GM18907 (cell line): ENCODE data around the gene APOM.
A peak's percentile ranks its signal among the peaks of the same experiment; 100 is the strongest.

Source experiments
- ATAC-seq: cut with Tn5 transposase; IDR thresholded peaks from one replicate; pipeline ENCODE4 v1.9.1; 2021; ENCODE audit warnings: mild to moderate bottlenecking, moderate library complexity; ENCODE audit not compliant: unreplicated experiment

The APOM gene

DNA sequence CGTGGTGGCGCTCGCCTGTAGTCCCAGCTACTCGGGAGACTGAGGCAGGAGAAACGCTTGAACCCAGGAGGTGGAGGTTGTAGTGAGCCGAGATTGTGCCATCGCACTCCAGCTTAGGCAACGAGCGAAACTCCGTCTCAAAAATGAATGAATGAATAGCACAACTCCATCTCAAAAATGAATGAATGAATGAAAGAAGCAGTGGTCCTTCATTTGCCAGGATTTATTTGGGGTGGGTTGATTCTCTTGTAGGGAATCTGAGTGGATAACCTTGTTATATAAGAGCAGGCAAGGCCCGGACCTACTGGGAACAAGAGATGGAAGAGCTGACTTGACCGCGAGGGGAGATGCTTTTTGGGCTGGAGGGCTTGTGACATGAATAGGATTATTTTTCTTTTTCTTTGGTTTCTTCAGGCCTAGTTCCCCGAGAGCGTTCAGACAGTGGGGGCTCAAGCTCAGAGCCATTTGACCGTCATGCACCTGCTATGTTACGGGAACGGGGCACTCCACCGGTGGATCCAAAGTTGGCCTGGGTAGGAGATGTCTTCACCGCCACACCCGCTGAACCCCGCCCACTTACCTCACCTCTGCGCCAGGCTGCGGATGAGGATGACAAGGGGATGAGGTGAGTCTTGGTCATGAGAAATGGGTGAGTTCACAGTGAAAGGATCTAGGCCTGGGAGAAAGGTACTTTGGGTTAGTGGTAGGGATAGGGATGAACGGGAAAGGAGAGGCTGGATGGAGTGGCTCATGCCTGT, 25.3 kb upstream of the APOM start:
- ATAC-seq, result no peak

DNA sequence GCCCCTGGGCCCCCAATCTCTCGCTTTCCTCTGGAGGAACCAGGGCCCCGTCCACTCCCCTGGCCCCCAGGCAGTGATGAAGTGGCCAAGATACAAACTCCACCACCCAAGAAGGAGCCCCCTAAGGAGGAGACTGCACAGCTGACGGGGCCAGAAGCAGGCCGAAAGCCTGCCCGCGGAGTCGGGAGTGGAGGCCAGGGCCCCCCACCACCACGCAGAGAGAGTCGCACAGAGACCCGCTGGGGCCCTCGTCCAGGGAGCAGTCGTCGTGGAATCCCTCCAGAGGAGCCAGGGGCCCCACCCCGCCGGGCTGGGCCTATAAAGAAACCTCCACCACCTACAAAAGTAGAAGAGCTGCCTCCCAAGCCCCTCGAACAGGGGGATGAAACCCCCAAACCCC, 24.5 kb upstream of the APOM start:
- no peak for ATAC-seq

DNA sequence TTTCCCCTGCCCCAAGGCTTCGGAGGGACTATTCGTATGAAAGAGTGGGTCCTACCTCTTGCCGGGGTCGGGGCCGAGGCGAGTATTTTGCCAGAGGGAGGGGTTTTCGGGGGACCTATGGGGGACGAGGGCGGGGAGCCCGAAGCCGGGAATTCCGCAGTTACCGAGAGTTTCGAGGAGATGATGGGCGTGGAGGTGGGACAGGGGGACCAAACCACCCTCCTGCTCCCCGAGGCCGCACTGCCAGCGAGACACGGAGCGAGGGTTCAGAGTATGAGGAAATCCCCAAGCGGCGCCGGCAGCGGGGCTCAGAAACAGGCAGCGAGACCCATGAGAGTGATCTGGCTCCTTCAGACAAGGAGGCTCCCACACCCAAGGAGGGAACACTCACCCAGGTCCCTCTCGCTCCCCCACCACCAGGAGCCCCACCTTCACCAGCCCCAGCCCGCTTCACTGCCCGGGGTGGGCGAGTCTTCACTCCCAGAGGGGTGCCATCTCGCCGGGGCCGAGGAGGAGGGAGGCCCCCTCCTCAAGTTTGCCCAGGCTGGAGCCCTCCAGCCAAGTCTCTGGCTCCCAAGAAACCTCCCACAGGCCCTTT, 23.9 kb upstream of the APOM start:
- ATAC-seq, result no peak

DNA sequence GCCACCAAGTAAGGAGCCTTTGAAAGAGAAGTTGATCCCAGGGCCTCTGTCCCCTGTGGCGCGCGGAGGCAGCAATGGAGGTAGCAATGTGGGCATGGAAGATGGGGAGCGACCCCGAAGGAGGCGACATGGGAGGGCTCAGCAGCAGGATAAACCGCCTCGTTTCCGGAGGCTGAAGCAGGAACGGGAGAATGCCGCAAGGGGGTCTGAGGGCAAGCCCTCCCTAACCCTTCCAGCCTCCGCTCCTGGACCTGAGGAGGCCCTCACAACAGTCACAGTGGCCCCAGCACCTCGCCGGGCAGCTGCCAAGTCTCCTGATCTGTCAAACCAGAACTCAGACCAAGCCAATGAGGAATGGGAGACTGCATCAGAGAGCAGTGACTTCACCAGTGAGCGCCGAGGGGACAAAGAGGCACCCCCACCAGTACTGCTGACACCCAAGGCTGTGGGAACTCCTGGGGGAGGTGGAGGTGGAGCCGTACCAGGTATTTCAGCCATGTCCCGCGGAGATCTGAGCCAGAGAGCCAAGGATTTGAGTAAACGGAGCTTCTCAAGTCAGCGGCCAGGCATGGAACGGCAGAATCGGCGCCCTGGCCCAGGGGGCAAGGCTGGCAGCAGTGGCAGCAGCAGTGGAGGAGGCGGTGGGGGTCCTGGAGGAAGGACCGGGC, 23.3 kb upstream of the APOM start:
- ATAC-seq, result no peak

DNA sequence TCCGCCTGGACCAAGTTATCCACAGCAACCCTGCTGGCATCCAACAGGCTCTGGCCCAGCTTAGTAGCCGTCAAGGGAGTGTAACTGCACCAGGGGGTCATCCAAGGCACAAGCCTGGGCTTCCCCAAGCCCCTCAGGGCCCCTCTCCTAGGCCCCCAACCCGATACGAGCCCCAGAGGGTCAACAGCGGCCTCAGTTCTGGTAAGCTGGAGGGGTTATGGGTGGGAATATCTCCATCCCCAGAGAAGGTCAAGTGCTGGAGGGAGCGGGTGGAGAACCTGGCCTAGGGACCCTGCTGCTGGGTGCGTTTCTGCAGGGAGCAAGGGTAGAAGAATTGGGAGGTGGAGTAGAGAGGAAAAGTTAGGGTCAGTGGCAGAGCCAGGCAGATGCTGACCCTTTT, 22.2 kb upstream of the APOM start:
- no peak for ATAC-seq

DNA sequence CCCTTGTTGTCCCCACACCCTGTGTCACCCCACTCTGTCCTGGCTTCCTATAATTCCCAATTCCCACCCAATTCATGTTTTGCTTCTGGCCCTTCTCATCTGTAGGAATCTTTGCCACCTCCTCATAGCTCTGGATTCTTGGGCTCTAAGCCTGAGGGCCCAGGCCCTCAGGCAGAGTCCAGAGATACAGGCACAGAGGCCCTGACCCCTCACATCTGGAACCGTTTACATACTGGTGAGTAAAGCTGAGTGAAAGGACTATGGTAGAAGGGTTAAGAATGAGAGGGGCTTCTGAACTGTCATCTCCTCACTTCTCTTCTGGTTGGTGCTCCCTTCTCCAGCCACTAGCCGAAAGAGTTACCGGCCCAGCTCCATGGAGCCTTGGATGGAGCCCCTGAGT, 21.6 kb upstream of the APOM start:
- no peak for ATAC-seq

DNA sequence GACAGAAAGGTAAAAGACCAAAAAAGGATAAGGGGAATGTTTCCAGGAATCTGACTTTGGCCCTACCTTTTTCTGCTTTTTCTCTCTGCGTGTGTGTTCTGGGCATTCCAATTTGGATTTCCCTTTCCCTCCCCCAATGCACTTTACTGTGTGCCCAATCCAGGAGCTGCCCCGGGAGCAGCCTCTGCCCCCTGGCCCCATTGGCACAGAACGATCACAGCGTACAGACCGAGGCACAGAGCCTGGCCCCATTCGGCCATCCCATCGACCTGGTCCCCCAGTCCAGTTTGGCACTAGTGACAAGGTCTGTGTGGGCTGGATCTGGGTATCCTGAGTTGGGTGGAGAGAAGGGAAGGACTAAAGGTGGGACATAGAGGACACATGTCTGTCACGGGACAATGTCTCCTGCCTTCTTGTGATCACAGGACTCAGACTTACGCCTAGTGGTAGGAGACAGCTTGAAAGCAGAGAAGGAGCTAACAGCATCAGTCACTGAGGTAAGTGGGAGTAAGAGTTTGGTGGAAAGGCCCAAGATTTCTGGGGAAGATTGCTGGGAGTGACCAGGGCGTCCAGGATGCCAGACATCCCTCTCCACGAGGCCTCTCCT, 20.6 kb upstream of the APOM start:
- no peak for ATAC-seq

DNA sequence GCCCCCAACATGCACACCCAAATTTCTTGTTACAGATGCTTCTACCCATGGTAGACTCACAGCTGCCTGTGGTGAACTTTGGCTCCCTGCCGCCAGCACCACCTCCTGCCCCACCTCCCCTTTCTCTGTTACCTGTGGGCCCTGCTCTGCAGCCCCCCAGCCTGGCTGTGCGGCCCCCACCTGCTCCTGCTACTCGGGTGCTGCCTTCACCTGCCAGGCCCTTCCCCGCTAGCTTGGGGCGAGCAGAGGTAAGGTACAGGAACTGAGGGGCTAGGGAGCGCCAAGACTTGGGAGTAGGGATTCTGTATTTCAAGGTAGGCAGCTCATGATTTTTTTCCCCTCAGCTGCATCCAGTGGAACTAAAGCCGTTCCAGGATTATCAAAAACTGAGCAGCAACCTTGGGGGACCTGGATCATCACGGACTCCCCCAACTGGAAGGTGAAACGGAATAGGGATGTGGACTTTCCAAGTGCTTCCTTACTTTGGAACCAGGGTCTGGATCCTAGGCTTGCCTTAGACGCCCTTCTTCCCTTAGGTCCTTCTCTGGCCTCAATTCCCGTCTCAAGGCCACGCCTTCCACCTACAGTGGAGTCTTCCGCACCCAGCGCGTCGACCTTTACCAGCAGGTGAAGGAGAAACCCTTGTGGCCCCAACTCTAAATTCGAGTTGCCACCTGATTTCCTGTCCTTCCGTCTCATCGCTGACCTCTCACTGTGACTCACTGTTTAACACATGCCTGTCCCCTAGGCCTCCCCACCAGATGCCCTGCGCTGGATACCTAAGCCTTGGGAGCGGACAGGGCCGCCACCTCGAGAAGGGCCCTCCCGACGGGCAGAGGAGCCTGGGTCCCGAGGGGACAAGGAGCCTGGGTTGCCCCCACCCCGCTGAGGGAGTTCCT, 18.7 kb upstream of the APOM start:
- no peak for ATAC-seq

DNA sequence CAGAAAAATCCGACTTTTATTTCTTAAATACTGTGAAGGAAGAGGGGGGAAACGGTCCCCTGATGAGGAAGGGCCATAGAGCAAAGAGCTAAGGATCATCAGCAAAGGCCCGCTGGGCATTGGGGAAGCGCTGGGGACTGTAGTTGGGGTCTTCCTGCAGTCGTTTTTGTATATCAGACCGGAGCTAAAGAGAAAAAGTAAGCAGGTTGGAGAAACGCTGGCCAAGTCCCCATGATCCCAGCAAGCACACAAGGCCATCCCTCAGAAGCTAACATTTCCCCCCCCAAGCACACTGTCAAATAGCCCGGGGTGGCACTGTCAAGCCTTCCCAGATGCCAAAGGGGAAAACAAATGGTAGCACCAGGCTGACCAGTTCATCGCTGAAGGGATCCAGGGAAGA, 16.7 kb upstream of the APOM start:
- ATAC-seq, result no peak

DNA sequence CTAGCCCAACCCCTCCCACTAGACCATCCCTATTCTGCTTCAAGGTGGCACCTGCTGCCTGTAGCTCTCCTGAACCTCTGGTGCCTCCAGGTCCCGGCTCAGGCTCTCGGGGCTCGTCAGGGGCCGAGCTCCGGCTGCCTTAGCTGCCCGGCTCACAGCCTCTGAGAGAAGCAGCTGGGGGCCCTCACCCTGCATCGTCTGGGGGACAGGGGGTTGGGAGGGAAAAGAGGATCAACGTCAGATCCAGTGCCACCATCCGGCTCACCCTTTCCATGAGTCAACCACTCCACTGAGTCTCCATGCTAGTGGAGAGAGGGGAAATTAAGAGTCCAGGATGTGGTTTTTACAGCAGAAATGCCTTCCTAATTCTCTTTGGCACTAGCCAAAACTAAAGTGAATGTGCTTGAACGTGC, 16.2 kb upstream of the APOM start:
- no peak for ATAC-seq

DNA sequence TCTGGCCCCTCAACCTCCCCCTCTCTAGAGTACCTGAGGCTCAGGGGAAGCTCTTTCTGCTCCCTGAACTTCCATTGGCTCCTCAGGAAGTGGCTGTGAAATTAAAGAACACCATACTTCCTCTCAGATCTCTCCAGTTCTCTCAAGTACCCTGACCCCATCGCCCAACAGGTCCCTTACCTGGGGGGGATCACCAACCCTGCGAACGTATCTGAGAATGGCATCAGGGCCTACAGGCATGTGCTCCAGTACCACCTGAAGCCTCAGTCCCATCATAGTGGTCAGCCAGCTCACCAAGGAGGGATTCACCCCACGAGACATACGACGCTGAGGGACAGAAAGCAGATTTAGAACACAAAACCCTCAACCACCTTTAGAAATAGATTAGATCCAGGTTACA, 15.1 kb upstream of the APOM start:
- ATAC-seq, result no peak

DNA sequence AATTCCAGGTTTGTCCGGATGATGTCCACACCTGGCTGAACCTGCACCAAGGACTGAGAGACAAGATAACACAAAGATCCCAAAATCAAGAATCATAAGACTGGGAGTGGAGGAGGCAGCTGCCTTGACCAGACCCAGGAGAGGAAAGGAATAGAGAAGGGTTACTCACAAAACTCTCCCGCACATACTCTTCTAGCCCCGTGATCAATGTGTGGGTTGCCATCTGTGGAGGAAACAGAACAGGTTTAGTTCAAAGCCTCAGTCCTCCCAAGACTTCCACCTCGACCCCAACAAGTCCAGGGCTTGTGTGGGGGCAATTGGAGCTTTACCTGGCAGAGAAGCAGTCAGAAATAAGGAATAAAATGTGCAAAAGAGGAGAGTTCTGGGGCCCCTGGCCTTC, 14.3 kb upstream of the APOM start:
- ATAC-seq, result no peak

DNA sequence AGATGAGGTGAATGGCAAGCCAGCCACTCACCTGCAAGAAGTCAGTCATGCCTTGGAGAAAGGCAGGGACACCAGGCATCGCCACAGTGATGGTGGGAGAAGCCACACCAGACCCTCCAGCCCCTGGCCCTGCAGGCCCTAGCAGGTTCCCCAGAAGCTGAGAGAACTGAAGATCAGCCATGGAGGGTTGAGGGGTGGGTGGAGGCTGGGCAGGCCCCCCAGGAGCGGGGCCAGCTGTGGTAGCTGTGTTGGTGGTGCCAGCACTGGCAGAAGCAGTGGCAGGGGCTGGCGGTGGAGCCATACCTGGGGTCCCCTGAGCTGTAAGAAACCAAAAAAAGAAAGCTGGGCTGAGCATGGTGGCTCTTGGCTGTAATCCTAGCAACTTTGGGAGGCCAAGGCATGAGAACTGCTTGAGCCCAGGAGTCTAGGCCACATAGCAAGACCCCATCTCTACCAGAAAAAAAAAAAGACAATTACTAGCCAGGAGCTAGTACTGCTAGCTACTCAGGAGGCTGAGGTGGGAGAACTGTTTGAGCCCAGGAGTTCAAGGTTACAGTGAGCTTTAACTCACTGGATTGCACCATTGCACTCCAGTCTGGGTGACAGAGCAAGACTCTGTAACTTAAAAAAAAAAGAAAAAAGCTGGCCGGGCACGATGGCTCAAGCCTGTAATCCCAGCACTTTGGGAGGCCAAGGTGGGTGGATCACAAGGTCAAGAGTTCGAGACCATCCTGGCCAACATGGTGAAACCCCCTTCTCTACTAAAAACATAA, 12.7 kb upstream of the APOM start:
- ATAC-seq, result no peak

DNA sequence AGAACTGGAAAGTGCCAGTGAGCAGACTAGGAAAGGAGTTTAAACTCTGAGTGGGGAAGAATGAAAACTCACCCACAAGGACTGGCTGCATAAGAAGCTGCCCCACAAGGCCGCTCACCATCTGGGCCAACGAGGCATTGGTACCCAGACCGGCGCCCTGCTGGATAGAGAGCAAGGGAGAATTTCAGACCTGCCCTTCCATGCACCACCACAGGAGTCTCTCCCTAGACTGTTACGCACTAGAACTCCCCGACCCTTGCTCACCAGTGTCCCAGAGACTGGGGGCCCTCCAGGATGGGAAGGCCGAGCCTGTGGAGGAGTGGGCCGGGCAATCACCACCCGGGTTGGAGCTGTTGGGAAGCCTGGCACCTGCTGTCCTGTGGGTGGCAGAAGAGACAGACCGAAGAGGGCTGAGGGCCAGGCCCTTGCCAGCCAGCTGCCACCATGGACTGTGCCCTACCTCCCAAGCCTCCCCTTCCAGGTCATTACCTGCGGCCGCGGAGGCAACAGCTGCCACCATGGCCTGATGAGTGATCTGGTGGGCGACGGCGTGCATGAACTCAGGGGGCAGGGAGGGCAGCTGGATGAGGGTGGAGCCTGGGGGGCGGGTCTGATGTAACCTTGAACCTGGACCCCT, 11.8 kb upstream of the APOM start:
- no peak for ATAC-seq

DNA sequence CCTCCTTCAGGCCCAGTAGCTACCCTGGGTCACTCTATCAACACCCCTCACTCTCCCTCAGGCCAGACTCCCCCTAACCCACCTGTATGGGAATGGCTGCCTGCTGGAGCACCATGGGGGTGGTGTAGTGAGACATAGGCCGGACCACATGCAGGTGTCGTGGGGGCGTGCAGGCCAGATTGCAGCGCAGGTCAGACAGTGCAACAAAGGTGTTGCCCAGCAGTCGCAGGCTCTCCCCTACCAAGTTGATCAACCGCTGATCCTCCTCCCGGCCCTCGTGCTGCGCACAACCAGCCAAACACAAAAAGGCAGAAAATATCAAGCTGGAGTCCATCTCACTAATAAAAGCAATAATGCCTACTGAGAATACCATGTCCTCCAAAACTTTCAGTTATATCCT, 10.4 kb upstream of the APOM start:
- ATAC-seq, result no peak

DNA sequence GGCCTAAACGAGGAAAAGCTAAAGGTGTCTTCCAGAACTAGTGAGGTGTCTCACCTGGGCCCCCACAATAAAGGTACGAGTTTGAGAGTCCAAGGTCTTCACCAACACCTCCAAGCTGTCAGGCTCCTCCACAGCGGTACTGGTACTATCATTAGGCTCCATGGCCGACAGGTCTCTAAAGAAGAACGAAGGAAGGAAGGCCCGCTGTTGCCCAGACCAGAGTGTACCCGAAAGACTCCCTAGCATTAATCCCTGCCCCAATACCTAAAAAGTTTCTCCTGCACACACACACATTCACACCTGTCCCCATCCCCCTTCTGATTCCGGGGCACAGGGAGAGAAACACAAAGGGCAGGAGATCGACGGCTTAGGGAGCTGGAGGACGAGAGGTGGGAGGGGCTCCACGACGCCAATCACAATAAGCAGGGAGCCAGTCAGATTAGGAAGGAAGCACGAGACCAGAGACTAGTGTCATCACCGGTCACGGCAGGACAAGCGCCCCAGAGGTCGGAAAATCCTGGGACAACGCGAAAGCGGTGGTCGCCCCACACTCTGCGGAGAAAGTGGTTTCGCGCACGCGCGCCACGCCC, 4.0 kb upstream of the APOM start:
- ATAC-seq, result peak; percentile 36

DNA sequence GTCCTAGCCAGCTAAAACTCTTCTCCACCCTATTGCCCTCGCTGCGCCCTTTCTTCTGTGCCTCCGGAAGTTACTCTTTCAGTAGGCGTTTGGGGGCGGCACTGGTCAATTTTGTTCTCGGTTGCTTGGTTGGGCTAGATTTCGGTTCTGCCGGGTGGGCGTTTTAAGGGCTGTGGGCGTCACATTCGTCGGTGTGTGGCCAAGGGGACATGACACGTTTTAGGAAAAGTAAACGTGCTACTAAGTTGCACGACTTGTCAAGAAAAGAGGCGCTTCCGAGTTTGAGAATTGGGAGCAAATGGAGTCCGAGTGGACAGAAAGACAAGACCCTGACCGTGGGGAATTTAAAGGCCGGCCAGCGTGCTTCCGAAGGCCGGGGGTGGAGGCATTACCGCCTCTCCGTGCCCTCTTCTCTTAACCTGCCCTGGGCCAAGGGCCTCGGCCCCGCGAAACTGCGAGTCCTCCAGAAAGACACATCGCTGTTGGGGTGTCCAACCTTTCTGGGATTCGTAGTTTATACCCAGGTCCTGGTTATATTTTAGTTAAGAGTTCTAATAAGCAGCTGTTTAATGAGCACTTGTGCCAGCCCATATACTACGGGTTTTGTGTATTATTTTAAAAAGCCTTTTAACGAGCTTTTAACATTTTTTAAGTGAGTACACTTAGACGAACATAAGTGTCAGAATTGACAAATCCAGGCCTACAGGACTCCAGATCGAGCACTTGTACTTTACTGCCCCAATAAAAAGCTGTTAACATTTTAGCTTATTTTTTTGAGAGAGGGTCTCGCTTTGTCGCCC, 2.6 kb upstream of the APOM start:
- peak; percentile 58 for ATAC-seq

DNA sequence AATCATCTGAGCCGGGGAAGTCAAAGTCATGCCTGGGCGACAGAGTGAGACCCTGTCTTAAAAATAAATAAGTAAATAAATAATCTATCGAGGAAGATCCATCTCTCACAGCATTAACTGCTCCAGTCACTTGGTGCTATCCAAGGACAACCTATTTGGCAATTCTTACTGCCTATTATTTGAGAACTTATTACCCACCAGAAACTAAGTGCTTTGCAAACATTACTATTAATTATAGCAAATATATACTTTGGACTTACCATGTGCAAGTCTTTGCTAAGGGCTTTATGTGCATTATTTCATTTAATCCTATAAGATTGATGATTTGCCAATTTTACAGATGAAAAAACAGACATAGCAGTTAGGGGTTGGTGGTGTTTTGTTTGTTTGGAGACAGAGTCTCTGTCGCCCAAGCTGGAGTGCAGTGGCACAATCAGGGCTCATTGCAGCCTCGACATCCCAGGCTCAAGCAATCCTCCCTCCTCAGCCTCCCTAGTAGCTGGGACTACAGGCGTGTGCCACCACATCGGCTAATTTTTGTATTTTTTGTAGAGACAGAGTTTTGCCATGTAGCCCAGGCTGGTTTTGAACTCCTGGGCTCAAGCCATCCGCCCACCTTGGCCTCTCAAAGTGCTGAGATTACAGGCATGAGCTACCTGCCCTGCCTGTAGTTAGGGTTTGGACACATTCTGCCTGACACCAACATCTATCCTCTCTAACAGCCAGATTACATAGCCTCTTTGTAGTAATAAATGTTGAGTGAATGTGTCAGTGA, 933 bp upstream of the APOM start:
- no peak for ATAC-seq
